ENCODE measurements around the gene ZRANB2. TPM values are rescaled to one million over a fixed set of nuclear protein-coding genes. Genes with fewer than 3 reads are reported as not detected.

Gene ZRANB2
- total and polyA plus RNA-seq, 10 of the 15 experiments (the other 5 are each of a cell fraction or from before 2014, with no cell fraction given): 68.4 to 189 (median 138) TPM

DNA sequence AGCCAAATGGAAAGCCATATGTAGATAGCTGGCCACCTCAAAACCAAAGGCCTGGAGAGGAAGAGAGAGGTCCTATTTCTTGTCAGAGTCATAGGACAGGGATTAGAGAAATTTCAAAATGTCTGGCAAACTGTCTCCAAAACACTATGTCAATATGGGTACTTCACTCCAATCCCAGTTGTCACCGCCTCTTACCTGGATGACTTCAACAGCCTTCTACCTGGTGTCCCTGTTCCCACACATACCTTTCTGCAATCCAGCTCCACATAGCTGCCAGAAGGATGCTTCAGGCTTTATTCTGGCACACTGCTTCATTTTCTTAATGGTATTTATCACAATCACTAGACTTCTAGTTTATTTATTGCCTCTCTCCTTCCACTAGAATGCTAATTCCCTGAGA lies 47.7 kb downstream of the ZRANB2 start:
- Histone ChIP-seq H3K27ac (ENCODE audit: control insufficient read depth, insufficient read depth) (no peak overlapping the region), H3K27me3 (replicated peaks in 1 of 2; ENCODE audit: control insufficient read depth in 2 of 2, insufficient read depth in 2 of 2, low read length in 1 of 2) (no peaks in the 10 kb centered on the region), H3K4me2 (ENCODE audit: control insufficient read depth, insufficient read depth) (no peak overlapping the region), H3K9ac (ENCODE audit: control insufficient read depth, insufficient read depth, low read length) (no peak overlapping the region), H3K9me3 (replicated peaks; ENCODE audit: control insufficient read depth, insufficient read depth, low read length) (no peaks in the 10 kb centered on the region), H2AFZ (ENCODE audit: control insufficient read depth, low read depth, low read length) (no peak overlapping the region), H3K36me3 (ENCODE audit: control insufficient read depth in 2 of 2, insufficient read depth in 2 of 2, low read length in 1 of 2) (no peaks in the 10 kb centered on the region), H3K4me1 (ENCODE audit: control insufficient read depth, insufficient read depth, low read length) (no peaks in the 10 kb centered on the region), H3K4me3 (no peak overlapping the region), H3K79me2 (ENCODE audit: control insufficient read depth, insufficient read depth, low read length) (no peaks in the 10 kb centered on the region), H4K20me1 (ENCODE audit: control insufficient read depth, insufficient read depth) (no peaks in the 10 kb centered on the region)
- no peak for DNase-seq (ENCODE audit: low read depth, low spot score)
- POLR2A ChIA-PET: no interaction called here
- RAD21 ChIA-PET (ENCODE audit: unreplicated experiment): no interaction called here
- WGBS (ENCODE audit: insufficient coverage, insufficient replicate concordance, low lambda C conversion rate, missing lambda C conversion rate): 60% methylated on average over 1 of the region's 1 CpG
- no peak for FAIRE-seq
- intact Hi-C loops (cut with micrococcal nuclease; ENCODE audit: unreplicated experiment): no loop called here
- SMC1A ChIA-PET (ENCODE audit: uncharacterized antibody, unreplicated experiment): interaction anchor here (1.0 kb wide), 1 partner anchor 9 kb away, joined by 3 read pairs; no protein-coding TSS in a partner anchor
- no peak for ATAC-seq
- no TSS peak for BruUV-seq (replicated peaks)
- CTCF ChIA-PET: no interaction called here
- in situ Hi-C loops (cut with MboI): no loop called here
- no peak for TF ChIP-seq NBN (IDR thresholded peaks at IDR 0.05)
- TF ChIP-seq STAT1 (conservative IDR thresholded peaks at IDR 0.05): no peak
- no peak for TF ChIP-seq SIX5 (IDR thresholded peaks at IDR 0.05; ENCODE audit: low read depth, low read length, severe bottlenecking)
- no peak for TF ChIP-seq RAD21 (IDR thresholded peaks at IDR 0.05; ENCODE audit: insufficient read depth, low read depth, low read length)
- TF ChIP-seq, protein P1, sequence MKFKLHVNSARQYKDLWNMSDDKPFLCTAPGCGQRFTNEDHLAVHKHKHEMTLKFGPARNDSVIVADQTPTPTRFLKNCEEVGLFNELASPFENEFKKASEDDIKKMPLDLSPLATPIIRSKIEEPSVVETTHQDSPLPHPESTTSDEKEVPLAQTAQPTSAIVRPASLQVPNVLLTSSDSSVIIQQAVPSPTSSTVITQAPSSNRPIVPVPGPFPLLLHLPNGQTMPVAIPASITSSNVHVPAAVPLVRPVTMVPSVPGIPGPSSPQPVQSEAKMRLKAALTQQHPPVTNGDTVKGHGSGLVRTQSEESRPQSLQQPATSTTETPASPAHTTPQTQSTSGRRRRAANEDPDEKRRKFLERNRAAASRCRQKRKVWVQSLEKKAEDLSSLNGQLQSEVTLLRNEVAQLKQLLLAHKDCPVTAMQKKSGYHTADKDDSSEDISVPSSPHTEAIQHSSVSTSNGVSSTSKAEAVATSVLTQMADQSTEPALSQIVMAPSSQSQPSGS (IDR thresholded peaks at IDR 0.05; ENCODE audit: low read length): no peak
- TF ChIP-seq TBL1XR1 (IDR thresholded peaks at IDR 0.05; ENCODE audit: low read depth, low read length): no peak
- no peak for TF ChIP-seq MTA2 (IDR thresholded peaks at IDR 0.05; ENCODE audit: low read depth)
- TF ChIP-seq, protein P2, sequence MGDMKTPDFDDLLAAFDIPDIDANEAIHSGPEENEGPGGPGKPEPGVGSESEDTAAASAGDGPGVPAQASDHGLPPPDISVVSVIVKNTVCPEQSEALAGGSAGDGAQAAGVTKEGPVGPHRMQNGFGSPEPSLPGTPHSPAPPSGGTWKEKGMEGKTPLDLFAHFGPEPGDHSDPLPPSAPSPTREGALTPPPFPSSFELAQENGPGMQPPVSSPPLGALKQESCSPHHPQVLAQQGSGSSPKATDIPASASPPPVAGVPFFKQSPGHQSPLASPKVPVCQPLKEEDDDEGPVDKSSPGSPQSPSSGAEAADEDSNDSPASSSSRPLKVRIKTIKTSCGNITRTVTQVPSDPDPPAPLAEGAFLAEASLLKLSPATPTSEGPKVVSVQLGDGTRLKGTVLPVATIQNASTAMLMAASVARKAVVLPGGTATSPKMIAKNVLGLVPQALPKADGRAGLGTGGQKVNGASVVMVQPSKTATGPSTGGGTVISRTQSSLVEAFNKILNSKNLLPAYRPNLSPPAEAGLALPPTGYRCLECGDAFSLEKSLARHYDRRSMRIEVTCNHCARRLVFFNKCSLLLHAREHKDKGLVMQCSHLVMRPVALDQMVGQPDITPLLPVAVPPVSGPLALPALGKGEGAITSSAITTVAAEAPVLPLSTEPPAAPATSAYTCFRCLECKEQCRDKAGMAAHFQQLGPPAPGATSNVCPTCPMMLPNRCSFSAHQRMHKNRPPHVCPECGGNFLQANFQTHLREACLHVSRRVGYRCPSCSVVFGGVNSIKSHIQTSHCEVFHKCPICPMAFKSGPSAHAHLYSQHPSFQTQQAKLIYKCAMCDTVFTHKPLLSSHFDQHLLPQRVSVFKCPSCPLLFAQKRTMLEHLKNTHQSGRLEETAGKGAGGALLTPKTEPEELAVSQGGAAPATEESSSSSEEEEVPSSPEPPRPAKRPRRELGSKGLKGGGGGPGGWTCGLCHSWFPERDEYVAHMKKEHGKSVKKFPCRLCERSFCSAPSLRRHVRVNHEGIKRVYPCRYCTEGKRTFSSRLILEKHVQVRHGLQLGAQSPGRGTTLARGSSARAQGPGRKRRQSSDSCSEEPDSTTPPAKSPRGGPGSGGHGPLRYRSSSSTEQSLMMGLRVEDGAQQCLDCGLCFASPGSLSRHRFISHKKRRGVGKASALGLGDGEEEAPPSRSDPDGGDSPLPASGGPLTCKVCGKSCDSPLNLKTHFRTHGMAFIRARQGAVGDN (IDR thresholded peaks at IDR 0.05): no peak
- TF ChIP-seq NFYA (IDR thresholded peaks at IDR 0.05; ENCODE audit: borderline replicate concordance, low read depth, low read length): no peak
- no peak for TF ChIP-seq DPF2 (IDR thresholded peaks at IDR 0.05)
- TF ChIP-seq IKZF2 (IDR thresholded peaks at IDR 0.05): no peak
- TF ChIP-seq NR2F1 (conservative IDR thresholded peaks at IDR 0.05): no peak
- TF ChIP-seq, protein P3, sequence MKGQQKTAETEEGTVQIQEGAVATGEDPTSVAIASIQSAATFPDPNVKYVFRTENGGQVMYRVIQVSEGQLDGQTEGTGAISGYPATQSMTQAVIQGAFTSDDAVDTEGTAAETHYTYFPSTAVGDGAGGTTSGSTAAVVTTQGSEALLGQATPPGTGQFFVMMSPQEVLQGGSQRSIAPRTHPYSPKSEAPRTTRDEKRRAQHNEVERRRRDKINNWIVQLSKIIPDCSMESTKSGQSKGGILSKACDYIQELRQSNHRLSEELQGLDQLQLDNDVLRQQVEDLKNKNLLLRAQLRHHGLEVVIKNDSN (IDR thresholded peaks at IDR 0.05; ENCODE audit: borderline replicate concordance, extremely low read length, insufficient read depth, low read depth, low read length): no peak
- no peak for TF ChIP-seq CHD1 (IDR thresholded peaks at IDR 0.05; ENCODE audit: low read depth, low read length)
- TF ChIP-seq, protein P4, sequence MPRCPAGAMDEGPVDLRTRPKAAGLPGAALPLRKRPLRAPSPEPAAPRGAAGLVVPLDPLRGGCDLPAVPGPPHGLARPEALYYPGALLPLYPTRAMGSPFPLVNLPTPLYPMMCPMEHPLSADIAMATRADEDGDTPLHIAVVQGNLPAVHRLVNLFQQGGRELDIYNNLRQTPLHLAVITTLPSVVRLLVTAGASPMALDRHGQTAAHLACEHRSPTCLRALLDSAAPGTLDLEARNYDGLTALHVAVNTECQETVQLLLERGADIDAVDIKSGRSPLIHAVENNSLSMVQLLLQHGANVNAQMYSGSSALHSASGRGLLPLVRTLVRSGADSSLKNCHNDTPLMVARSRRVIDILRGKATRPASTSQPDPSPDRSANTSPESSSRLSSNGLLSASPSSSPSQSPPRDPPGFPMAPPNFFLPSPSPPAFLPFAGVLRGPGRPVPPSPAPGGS (IDR thresholded peaks at IDR 0.05; ENCODE audit: borderline replicate concordance, insufficient read depth, low read depth, low read length, poor library complexity, severe bottlenecking): no peak

Measured in GM12878 (cell line).